HepG2 (cell line): ENCODE measurements around the gene NAT10. TPM values are rescaled to one million over a fixed set of nuclear protein-coding genes. Genes with fewer than 3 reads are reported as not detected.
A peak's percentile ranks its signal among the peaks of the same experiment; 100 is the strongest.

Experiments
- GABPB1 ChIP-seq: IDR thresholded peaks from 2 replicates; pipeline ENCODE4 v1.6.1; 2016; ENCODE audit warnings: mild to moderate bottlenecking, missing genetic modification reagents, moderate library complexity, missing compliant biosample characterization
- JUN ChIP-seq: sonication (generic); formaldehyde crosslinking; IDR thresholded peaks from 2 replicates; pipeline ENCODE4 v1.4.0; 2020; ENCODE audit warnings: mild to moderate bottlenecking, missing genetic modification reagents
- RFX3 ChIP-seq: IDR thresholded peaks from 2 replicates; pipeline ENCODE4 v1.6.1; 2016; ENCODE audit warnings: missing biosample characterization, missing genetic modification reagents
- SALL2 ChIP-seq: sonication (generic); formaldehyde crosslinking; IDR thresholded peaks from 2 replicates; pipeline ENCODE4 v1.8.1; 2023; ENCODE audit warnings: mild to moderate bottlenecking, missing genetic modification reagents, inconsistent platforms
- SOX13 ChIP-seq, 3 experiments: fragments of 450-650 bp in 1 of 3; sonication (generic) in 1 of 3; formaldehyde crosslinking in 1 of 3; IDR thresholded peaks in 2 of 3; conservative IDR thresholded peaks in 1 of 3; 2 replicates each; pipeline versions ENCODE4 v1.5.0 to v1.6.1; 2016 to 2020; ENCODE audit warnings: antibody characterized with exemption in 1 of 3, mild to moderate bottlenecking in 1 of 3, missing compliant biosample characterization in 1 of 3, missing genetic modification reagents in 1 of 3, moderate library complexity in 1 of 3
- SOX5 ChIP-seq: IDR thresholded peaks from 2 replicates; pipeline ENCODE4 v1.6.1; 2016; ENCODE audit warnings: borderline replicate concordance
- SRSF1 ChIP-seq: fragments of 200-400 bp; formaldehyde crosslinking; optimal IDR thresholded peaks from 2 replicates; pipeline ENCODE3; 2017; ENCODE audit warnings: mild to moderate bottlenecking, low read depth, low read length, moderate library complexity
- TGIF2 ChIP-seq: IDR thresholded peaks from 2 replicates; pipeline ENCODE4 v1.6.1; 2016; ENCODE audit warnings: control low read depth, missing compliant biosample characterization
- ZNF10 ChIP-seq: sonication (generic); formaldehyde crosslinking; IDR thresholded peaks from 2 replicates; pipeline ENCODE4 v1.4.0; 2020; ENCODE audit warnings: mild to moderate bottlenecking, low read depth, missing genetic modification reagents, borderline replicate concordance
- ZNF432 ChIP-seq: sonication (generic); formaldehyde crosslinking; IDR thresholded peaks from 2 replicates; pipeline ENCODE4 v1.5.0; 2020; ENCODE audit warnings: missing genetic modification reagents, mild to moderate bottlenecking, borderline replicate concordance
- ZNF558 ChIP-seq: sonication (generic); formaldehyde crosslinking; IDR thresholded peaks from 2 replicates; pipeline ENCODE4 v1.9.0; 2022; ENCODE audit warnings: mild to moderate bottlenecking, missing genetic modification reagents, borderline replicate concordance
- ZNF780A ChIP-seq: sonication (generic); formaldehyde crosslinking; IDR thresholded peaks from 2 replicates; pipeline ENCODE4 v1.8.0; 2022; ENCODE audit warnings: mild to moderate bottlenecking, missing genetic modification reagents, moderate library complexity
- polyA plus RNA-seq, 8 experiments: library from polyadenylated mRNA; depleted of rRNA in 3 of 8; stranded (reverse) in 7 of 8; unstranded in 1 of 8; fragments of >200 nt; fragmentation: Illumina TruSeq in 4 of 8; extraction: Trizol in 4 of 8; gene quantifications; 2 replicates each; pipeline versions ENCODE4 v1.2.1 to v1.2.3, GENCODE V29; 2011 to 2016; ENCODE audit warnings: low read depth in 4 of 8, missing spikeins in 1 of 8, mixed read lengths in 1 of 8; ENCODE audit not compliant: insufficient read depth in 1 of 8
- total RNA-seq, 5 experiments: library from RNA; depleted of rRNA; stranded (reverse); fragments of >200 nt; fragmentation: Illumina TruSeq; extraction: Trizol; gene quantifications; 2 replicates each; pipeline ENCODE4 v1.2.3, GENCODE V29; 2016; ENCODE audit warnings: low read depth in 1 of 5
- TF ChIP-seq, protein P1 (sequence below): sonication (generic); formaldehyde crosslinking; IDR thresholded peaks from 2 replicates; pipeline ENCODE4 v1.4.0; 2020; ENCODE audit warnings: missing genetic modification reagents, borderline replicate concordance
- TF ChIP-seq, protein P2 (sequence below): sonication (generic); formaldehyde crosslinking; IDR thresholded peaks from 2 replicates; pipeline ENCODE4 v1.5.1; 2020; ENCODE audit warnings: missing genetic modification reagents, mild to moderate bottlenecking, borderline replicate concordance
- TF ChIP-seq, protein P3 (sequence below): sonication (generic); formaldehyde crosslinking; IDR thresholded peaks from 2 replicates; pipeline ENCODE4 v1.4.0; 2020; ENCODE audit warnings: missing genetic modification reagents, borderline replicate concordance
- TF ChIP-seq, protein P4 (sequence below): sonication (generic); formaldehyde crosslinking; IDR thresholded peaks from 2 replicates; pipeline ENCODE4 v1.9.0; 2021; ENCODE audit warnings: missing genetic modification reagents, mild to moderate bottlenecking, borderline replicate concordance

Gene NAT10
- total and polyA plus RNA-seq, 2 of the 13 experiments (the other 11 are each of a cell fraction or from before 2014, with no cell fraction given): 33.9 to 51.9 TPM

DNA sequence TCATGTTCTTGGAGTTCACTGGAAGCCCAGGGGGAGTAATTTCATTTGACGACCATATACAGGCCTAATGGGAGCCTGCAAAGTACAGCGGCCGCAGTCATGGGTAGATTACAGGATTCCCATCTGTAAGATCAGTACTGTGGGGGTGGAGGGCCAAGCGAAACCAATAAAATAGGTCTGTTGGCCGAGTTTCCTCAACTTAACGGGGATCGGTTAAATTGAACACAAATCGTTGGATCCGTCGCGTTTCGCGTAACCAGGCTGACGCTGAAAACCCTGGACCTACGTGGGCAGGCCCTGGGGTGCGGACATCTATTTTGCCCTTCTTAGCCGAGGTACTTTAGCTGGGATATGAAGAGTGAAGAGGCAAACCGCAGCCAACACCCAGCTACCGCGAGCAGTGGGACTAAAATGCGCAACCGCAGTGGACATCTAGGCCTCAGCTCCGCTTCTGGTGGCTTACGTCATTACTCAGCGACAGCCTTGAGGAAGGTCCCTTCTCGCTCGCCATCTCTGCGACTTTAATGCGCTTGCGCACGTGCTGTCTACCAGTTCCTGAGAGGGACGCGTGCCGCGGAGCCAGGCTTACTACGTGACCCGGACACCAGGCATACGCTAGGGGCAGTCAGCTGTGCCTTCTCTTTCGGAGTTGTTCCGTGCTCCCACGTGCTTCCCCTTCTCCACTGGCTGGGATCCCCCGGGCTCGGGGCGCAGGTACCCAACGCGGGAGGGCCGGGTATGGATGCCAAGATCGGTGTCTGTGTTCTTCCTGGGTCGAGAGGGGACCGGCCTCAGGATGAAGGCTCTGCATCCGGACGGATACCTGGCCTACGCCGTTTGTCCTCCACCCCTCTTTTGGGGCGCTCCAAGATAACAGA, at the start of gene NAT10 (continued):
- TF ChIP-seq, protein P1, sequence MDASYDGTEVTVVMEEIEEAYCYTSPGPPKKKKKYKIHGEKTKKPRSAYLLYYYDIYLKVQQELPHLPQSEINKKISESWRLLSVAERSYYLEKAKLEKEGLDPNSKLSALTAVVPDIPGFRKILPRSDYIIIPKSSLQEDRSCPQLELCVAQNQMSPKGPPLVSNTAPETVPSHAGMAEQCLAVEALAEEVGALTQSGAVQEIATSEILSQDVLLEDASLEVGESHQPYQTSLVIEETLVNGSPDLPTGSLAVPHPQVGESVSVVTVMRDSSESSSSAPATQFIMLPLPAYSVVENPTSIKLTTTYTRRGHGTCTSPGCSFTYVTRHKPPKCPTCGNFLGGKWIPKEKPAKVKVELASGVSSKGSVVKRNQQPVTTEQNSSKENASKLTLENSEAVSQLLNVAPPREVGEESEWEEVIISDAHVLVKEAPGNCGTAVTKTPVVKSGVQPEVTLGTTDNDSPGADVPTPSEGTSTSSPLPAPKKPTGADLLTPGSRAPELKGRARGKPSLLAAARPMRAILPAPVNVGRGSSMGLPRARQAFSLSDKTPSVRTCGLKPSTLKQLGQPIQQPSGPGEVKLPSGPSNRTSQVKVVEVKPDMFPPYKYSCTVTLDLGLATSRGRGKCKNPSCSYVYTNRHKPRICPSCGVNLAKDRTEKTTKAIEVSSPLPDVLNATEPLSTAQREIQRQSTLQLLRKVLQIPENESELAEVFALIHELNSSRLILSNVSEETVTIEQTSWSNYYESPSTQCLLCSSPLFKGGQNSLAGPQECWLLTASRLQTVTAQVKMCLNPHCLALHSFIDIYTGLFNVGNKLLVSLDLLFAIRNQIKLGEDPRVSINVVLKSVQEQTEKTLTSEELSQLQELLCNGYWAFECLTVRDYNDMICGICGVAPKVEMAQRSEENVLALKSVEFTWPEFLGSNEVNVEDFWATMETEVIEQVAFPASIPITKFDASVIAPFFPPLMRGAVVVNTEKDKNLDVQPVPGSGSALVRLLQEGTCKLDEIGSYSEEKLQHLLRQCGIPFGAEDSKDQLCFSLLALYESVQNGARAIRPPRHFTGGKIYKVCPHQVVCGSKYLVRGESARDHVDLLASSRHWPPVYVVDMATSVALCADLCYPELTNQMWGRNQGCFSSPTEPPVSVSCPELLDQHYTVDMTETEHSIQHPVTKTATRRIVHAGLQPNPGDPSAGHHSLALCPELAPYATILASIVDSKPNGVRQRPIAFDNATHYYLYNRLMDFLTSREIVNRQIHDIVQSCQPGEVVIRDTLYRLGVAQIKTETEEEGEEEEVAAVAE (CRISPR knock-in tag): no peak; the same call in 1 of the 2 replicates
- TF ChIP-seq ZNF780A (CRISPR knock-in tag): no peak
- TF ChIP-seq GABPB1 (CRISPR knock-in tag): peak; percentile 85
- peak; percentile 75 for TF ChIP-seq SRSF1
- TF ChIP-seq SALL2: peak; percentile 90
- TF ChIP-seq ZNF10: no peak
- TF ChIP-seq, protein P2, sequence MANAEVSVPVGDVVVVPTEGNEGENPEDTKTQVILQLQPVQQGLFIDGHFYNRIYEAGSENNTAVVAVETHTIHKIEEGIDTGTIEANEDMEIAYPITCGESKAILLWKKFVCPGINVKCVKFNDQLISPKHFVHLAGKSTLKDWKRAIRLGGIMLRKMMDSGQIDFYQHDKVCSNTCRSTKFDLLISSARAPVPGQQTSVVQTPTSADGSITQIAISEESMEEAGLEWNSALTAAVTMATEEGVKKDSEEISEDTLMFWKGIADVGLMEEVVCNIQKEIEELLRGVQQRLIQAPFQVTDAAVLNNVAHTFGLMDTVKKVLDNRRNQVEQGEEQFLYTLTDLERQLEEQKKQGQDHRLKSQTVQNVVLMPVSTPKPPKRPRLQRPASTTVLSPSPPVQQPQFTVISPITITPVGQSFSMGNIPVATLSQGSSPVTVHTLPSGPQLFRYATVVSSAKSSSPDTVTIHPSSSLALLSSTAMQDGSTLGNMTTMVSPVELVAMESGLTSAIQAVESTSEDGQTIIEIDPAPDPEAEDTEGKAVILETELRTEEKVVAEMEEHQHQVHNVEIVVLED (CRISPR knock-in tag): peak; percentile 89
- TF ChIP-seq, protein P3, sequence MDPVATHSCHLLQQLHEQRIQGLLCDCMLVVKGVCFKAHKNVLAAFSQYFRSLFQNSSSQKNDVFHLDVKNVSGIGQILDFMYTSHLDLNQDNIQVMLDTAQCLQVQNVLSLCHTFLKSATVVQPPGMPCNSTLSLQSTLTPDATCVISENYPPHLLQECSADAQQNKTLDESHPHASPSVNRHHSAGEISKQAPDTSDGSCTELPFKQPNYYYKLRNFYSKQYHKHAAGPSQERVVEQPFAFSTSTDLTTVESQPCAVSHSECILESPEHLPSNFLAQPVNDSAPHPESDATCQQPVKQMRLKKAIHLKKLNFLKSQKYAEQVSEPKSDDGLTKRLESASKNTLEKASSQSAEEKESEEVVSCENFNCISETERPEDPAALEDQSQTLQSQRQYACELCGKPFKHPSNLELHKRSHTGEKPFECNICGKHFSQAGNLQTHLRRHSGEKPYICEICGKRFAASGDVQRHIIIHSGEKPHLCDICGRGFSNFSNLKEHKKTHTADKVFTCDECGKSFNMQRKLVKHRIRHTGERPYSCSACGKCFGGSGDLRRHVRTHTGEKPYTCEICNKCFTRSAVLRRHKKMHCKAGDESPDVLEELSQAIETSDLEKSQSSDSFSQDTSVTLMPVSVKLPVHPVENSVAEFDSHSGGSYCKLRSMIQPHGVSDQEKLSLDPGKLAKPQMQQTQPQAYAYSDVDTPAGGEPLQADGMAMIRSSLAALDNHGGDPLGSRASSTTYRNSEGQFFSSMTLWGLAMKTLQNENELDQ: no peak
- TF ChIP-seq, protein P4, sequence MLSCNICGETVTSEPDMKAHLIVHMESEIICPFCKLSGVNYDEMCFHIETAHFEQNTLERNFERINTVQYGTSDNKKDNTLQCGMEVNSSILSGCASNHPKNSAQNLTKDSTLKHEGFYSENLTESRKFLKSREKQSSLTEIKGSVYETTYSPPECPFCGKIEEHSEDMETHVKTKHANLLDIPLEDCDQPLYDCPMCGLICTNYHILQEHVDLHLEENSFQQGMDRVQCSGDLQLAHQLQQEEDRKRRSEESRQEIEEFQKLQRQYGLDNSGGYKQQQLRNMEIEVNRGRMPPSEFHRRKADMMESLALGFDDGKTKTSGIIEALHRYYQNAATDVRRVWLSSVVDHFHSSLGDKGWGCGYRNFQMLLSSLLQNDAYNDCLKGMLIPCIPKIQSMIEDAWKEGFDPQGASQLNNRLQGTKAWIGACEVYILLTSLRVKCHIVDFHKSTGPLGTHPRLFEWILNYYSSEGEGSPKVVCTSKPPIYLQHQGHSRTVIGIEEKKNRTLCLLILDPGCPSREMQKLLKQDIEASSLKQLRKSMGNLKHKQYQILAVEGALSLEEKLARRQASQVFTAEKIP (CRISPR knock-in tag): no peak
- no peak for TF ChIP-seq ZNF558 (CRISPR knock-in tag)
- TF ChIP-seq JUN (CRISPR knock-in tag): 0 out of 2 replicates have a peak, but pooled peaks have one; percentile 58
- TF ChIP-seq RFX3 (CRISPR knock-in tag): no peak
- TF ChIP-seq SOX13 (IDR thresholded peaks at IDR 0.05): 0 out of 2 replicates have a peak, but pooled peaks have one; percentile 43
- TF ChIP-seq SOX13 (CRISPR knock-in tag; conservative IDR thresholded peaks at IDR 0.05 in 1 of 2, IDR thresholded peaks at IDR 0.05 in 1 of 2): peak in 1 of 2 experiments; percentile 55; a peak in 2 of 4 replicates
- peak; percentile 62; the same call in 1 of the 2 replicates for TF ChIP-seq SOX5 (CRISPR knock-in tag)
- TF ChIP-seq TGIF2 (CRISPR knock-in tag): peak; percentile 98
- no peak for TF ChIP-seq ZNF432 (CRISPR knock-in tag)
